Astrocyte (in vitro differentiated cells and primary cell): ENCODE results near the gene ANKRD44. TPM values are rescaled to one million over a fixed set of nuclear protein-coding genes. Genes with fewer than 3 reads are reported as not detected.

Experiments used
- DNase-seq: peaks from one replicate; pipeline ENCODE4 v3.0.0-alpha.2; 2010; ENCODE audit warnings: low read depth
- FAIRE-seq: peaks from 2 replicates; lab custom pipeline; 2011; peaks lifted over from hg19 to GRCh38; lab: Jason Lieb, UNC
- H2AFZ ChIP-seq: 2 replicates; pipeline ENCODE4 v1.6.0; 2012; ENCODE audit warnings: low read depth, low read length, inconsistent platforms
- H3K27ac ChIP-seq: 2 replicates; pipeline ENCODE4 v1.5.1; 2011; ENCODE audit warnings: low read depth, low read length, inconsistent platforms
- H3K27me3 ChIP-seq: 2 replicates; pipeline ENCODE4 v1.6.0; 2011; ENCODE audit warnings: low read length, inconsistent platforms; ENCODE audit not compliant: insufficient read depth
- H3K36me3 ChIP-seq: 2 replicates; pipeline ENCODE4 v1.5.1; 2011; ENCODE audit warnings: low read length, inconsistent platforms; ENCODE audit not compliant: insufficient read depth
- H3K4me1 ChIP-seq: 2 replicates; pipeline ENCODE4 v1.5.1; 2011; ENCODE audit warnings: low read length, inconsistent platforms; ENCODE audit not compliant: insufficient read depth
- H3K4me2 ChIP-seq: 2 replicates; pipeline ENCODE4 v1.6.0; 2012; ENCODE audit warnings: low read length, inconsistent platforms
- H3K4me3 ChIP-seq: 2 replicates; pipeline ENCODE4 v1.5.1; 2011; ENCODE audit warnings: low read depth, mild to moderate bottlenecking, low read length, inconsistent platforms; ENCODE audit not compliant: insufficient read depth
- H3K79me2 ChIP-seq: 2 replicates; pipeline ENCODE4 v1.6.0; 2012; ENCODE audit warnings: mild to moderate bottlenecking, low read length, inconsistent platforms; ENCODE audit not compliant: insufficient read depth
- H3K9ac ChIP-seq: 2 replicates; pipeline ENCODE4 v1.6.0; 2012; ENCODE audit warnings: mild to moderate bottlenecking, low read length, inconsistent platforms
- H3K9me3 ChIP-seq: 2 replicates; pipeline ENCODE4 v1.5.1; 2012; ENCODE audit warnings: low read depth, mild to moderate bottlenecking, low read length, inconsistent platforms; ENCODE audit not compliant: insufficient read depth
- H4K20me1 ChIP-seq: 2 replicates; pipeline ENCODE4 v1.6.0; 2012; ENCODE audit warnings: low read length, inconsistent platforms; ENCODE audit not compliant: insufficient read depth
- H3K27ac Mint-ChIP-seq: one replicate; pipeline ENCODE4 v1.8.0; 2021; ENCODE audit warnings: mild to moderate bottlenecking, mixed read lengths; ENCODE audit not compliant: unreplicated experiment
- H3K27me3 Mint-ChIP-seq: one replicate; pipeline ENCODE4 v1.8.0; 2021; ENCODE audit warnings: low read depth, mixed read lengths; ENCODE audit not compliant: unreplicated experiment
- H3K36me3 Mint-ChIP-seq: one replicate; pipeline ENCODE4 v1.8.0; 2021; ENCODE audit warnings: low read depth, mixed read lengths; ENCODE audit not compliant: unreplicated experiment
- H3K4me1 Mint-ChIP-seq: one replicate; pipeline ENCODE4 v1.8.0; 2021; ENCODE audit warnings: low read depth, mixed read lengths; ENCODE audit not compliant: unreplicated experiment
- H3K4me3 Mint-ChIP-seq: one replicate; pipeline ENCODE4 v1.8.0; 2021; ENCODE audit warnings: mild to moderate bottlenecking, moderate library complexity, mixed read lengths; ENCODE audit not compliant: unreplicated experiment
- H3K9me3 Mint-ChIP-seq: one replicate; pipeline ENCODE4 v1.8.0; 2021; ENCODE audit warnings: mild to moderate bottlenecking, mixed read lengths; ENCODE audit not compliant: unreplicated experiment
- EZH2 ChIP-seq: IDR thresholded peaks from 2 replicates; pipeline ENCODE4 v1.6.1; 2012; ENCODE audit warnings: mild to moderate bottlenecking, low read length, inconsistent platforms; ENCODE audit not compliant: insufficient read depth
- total RNA-seq: library from RNA; stranded (reverse); gene quantifications from 2 replicates; pipeline ENCODE4 v1.2.1, GENCODE V29; 2021
- TF ChIP-seq, protein P1 (sequence below): IDR thresholded peaks from 2 replicates; pipeline ENCODE4 v1.5.1; 2011; ENCODE audit warnings: low read depth, mild to moderate bottlenecking, inconsistent platforms, low read length, moderate library complexity; ENCODE audit not compliant: insufficient read depth

The ANKRD44 gene
- total RNA-seq, 1 donor from 2014 or later = 7.2 TPM

DNA sequence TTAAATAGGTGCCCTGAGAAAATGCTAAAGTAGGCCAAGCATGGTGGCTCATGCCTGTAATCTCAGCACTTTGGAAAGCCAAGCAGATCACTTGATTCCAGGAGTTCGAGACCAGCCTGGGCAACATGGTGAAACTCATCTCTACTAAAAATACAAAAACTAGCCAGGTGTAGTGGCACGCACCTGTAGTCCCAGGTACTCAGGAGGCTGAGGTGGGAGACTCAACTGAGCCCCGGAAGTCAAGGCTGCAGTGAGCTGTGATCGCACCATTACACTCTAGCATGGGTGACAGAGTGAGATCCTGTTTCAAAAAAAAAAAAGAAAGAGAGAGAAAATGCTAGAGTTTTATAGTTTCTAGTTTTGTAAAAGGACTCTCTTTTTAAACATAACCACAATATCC is 12.0 kb downstream of the ANKRD44 start:
- TF ChIP-seq EZH2 = no peak
- TF ChIP-seq, protein P1, sequence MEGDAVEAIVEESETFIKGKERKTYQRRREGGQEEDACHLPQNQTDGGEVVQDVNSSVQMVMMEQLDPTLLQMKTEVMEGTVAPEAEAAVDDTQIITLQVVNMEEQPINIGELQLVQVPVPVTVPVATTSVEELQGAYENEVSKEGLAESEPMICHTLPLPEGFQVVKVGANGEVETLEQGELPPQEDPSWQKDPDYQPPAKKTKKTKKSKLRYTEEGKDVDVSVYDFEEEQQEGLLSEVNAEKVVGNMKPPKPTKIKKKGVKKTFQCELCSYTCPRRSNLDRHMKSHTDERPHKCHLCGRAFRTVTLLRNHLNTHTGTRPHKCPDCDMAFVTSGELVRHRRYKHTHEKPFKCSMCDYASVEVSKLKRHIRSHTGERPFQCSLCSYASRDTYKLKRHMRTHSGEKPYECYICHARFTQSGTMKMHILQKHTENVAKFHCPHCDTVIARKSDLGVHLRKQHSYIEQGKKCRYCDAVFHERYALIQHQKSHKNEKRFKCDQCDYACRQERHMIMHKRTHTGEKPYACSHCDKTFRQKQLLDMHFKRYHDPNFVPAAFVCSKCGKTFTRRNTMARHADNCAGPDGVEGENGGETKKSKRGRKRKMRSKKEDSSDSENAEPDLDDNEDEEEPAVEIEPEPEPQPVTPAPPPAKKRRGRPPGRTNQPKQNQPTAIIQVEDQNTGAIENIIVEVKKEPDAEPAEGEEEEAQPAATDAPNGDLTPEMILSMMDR = no peak
- Mint-ChIP-seq H3K4me3 (no peak overlapping the region), H3K27me3 (no peaks in the 10 kb centered on the region), H3K4me1 (no peaks in the 10 kb centered on the region), H3K27ac (no peak overlapping the region), H3K36me3 (peaks cover 6% of the 10 kb centered on the region), H3K9me3 (peaks cover 2% of the 10 kb centered on the region)
- Histone ChIP-seq H4K20me1 (no peaks in the 10 kb centered on the region), H3K4me3 (no peak overlapping the region), H3K4me2 (no peak overlapping the region), H3K79me2 (no peaks in the 10 kb centered on the region), H3K9me3 (no peaks in the 10 kb centered on the region), H3K36me3 (no peaks in the 10 kb centered on the region), H3K4me1 (no peaks in the 10 kb centered on the region), H3K27me3 (no peaks in the 10 kb centered on the region), H3K9ac (no peak overlapping the region), H2AFZ (no peak overlapping the region), H3K27ac (no peak overlapping the region)
- no peak for DNase-seq
- FAIRE-seq = no peak

DNA sequence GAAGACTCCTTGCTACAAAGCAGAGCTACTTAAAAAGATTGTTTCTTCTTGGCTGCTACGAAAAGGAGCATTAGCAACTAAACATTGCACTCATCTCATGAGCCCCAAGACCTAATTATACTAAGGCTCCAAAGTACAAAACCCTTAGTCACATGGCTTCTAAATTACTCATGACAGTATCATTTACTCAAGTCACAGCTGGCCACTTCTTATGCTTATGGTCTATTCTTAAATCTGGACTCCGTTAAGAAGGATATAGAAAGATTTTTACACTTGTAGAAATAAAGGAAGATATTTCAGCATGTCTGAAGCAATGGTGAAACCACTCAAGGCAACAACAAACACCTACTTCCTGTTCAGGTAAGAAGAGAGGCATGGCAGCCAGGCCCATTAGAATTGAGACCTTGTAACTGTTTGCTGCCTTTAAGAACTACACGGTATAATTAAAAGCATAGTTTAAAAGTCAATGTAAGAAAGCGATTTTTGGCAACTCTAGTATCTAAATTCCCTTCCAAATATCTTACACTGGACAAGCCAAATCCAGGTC is 12.7 kb downstream of the ANKRD44 start:
- Mint-ChIP-seq H3K4me1 (no peaks in the 10 kb centered on the region), H3K4me3 (no peak overlapping the region), H3K27ac (no peak overlapping the region), H3K9me3 (peaks cover 2% of the 10 kb centered on the region), H3K36me3 (peaks cover 6% of the 10 kb centered on the region), H3K27me3 (no peaks in the 10 kb centered on the region)
- Histone ChIP-seq H3K4me2 (no peak overlapping the region), H2AFZ (no peak overlapping the region), H3K36me3 (no peaks in the 10 kb centered on the region), H3K4me1 (no peaks in the 10 kb centered on the region), H3K27me3 (no peaks in the 10 kb centered on the region), H3K9me3 (no peaks in the 10 kb centered on the region), H3K9ac (no peak overlapping the region), H3K4me3 (no peak overlapping the region), H3K27ac (no peak overlapping the region), H3K79me2 (no peaks in the 10 kb centered on the region), H4K20me1 (no peaks in the 10 kb centered on the region)
- DNase-seq = no peak
- no peak for FAIRE-seq
- TF ChIP-seq, protein P1 = no peak
- no peak for TF ChIP-seq EZH2

DNA sequence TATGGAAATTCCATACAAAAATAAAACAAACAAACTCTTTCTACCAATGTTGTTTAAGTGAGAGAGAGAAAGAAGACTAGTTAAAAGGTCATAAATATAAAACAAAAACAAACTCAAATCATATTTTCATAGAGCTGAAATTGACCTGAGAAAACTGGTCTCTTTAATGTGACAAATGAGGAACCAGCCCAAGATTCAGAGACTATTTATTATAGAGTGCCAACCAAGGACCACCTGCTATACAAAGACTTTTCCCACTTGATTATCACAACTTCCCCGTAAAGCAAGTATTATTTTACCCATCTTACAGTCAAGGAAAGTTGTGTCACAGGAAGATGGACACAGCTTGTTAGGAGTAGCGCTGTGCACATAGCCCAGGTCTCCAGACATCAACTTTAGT is 13.3 kb downstream of the ANKRD44 start:
- Histone ChIP-seq H3K4me2 (no peak overlapping the region), H3K9ac (no peak overlapping the region)

More for the DNA sequence above, 13.3 kb downstream of the ANKRD44 start:
- peaks cover 6% of the 10 kb centered on the region for H3K36me3 Mint-ChIP-seq
- no peak for DNase-seq
- Histone ChIP-seq H3K27me3 (no peaks in the 10 kb centered on the region), H3K79me2 (no peaks in the 10 kb centered on the region), H3K4me3 (no peak overlapping the region), H3K9me3 (no peaks in the 10 kb centered on the region), H2AFZ (no peak overlapping the region), H3K4me1 (no peaks in the 10 kb centered on the region), H3K27ac (no peak overlapping the region), H4K20me1 (no peaks in the 10 kb centered on the region), H3K36me3 (no peaks in the 10 kb centered on the region)
- no peak overlapping the region for H3K27ac Mint-ChIP-seq
- no peak for FAIRE-seq
- no peak overlapping the region for H3K4me3 Mint-ChIP-seq
- no peaks in the 10 kb centered on the region for H3K9me3 Mint-ChIP-seq
- no peak for TF ChIP-seq EZH2
- TF ChIP-seq, protein P1 = no peak
- no peaks in the 10 kb centered on the region for H3K4me1 Mint-ChIP-seq
- no peaks in the 10 kb centered on the region for H3K27me3 Mint-ChIP-seq
